ENCODE data around the gene RREB1.

- no peak for TF ChIP-seq CTCF (conservative IDR thresholded peaks at IDR 0.05; ENCODE audit: low read depth in 2 of 2)
- no peak for TF ChIP-seq REST (IDR thresholded peaks at IDR 0.05; ENCODE audit: unreplicated experiment)
- no peak for TF ChIP-seq POLR2AphosphoS5 (IDR thresholded peaks at IDR 0.05; ENCODE audit: low read depth)
- TF ChIP-seq NANOG (IDR thresholded peaks at IDR 0.05; ENCODE audit: borderline replicate concordance), result no peak
- no peak for TF ChIP-seq EZH2 (IDR thresholded peaks at IDR 0.05; ENCODE audit: low read depth, unreplicated experiment)
- TF ChIP-seq EZH2phosphoT487 (IDR thresholded peaks at IDR 0.05; ENCODE audit: unreplicated experiment), result no peak
- TF ChIP-seq CREB1 (CRISPR knock-in tag; IDR thresholded peaks at IDR 0.05; ENCODE audit: low read depth), result no peak
- no peak for TF ChIP-seq ZNF114 (CRISPR knock-in tag; IDR thresholded peaks at IDR 0.05)
Observed at GRCh38 chr6:7184502-7184901, 76.7 kb downstream of the RREB1 start.

All from GM23338 (cell line).